ENCODE results near the gene CRY2. TPM values are rescaled to one million over a fixed set of nuclear protein-coding genes. Genes with fewer than 3 reads are reported as not detected.
"Not testable (repeated sequence)": the region's sequence is repeated elsewhere in the genome, so short reads cannot be mapped to it uniquely, and the experiment has no call there.

CRY2 gene
- total RNA-seq, 4 donors from 2014 or later = 5.6 to 21.0 (median 13.4) TPM

DNA sequence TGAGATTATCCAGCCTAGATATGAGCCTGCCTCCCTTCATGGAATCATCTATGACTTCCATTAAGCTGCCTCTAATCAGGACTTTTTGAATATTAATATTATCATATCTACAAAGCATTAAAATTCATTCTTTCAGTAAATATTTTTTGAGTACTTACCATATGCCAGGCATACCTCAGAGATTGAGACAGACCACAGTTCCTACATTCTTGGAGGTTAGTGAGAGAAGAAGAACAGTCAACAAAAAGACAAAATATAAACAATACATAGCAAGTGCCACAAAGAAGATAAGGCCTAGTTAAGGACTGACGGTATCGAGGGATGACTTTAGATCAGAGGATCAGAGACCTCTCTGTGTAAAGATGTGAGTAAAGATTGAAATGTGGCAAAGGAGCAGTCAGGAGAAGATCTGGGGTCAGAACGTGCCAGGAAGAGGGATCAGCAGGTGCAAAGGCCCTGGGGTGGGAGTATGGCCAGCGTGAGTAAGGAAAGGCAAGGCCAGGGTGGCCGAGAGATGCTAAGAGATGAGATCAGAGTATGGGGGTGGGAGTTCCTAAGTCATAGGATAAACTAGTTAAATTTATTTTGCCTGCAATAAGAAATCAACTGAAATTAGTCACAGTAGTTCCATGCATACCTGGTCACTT, 26.9 kb upstream of the CRY2 start:
- Histone ChIP-seq H3K4me1 (no peaks in the 10 kb centered on the region), H3K4me3 (no peak overlapping the region), H3K36me3 (no peaks in the 10 kb centered on the region), H3K27ac (no peak overlapping the region), H3K9me3 (no peaks in the 10 kb centered on the region), H3K27me3 (no peaks in the 10 kb centered on the region)
- no peak for DNase-seq
- WGBS, 2 donors = 88 to 90% methylated on average over 5 of the region's 5 CpGs
- intact Hi-C loops (cut with DNase I) = no loop called here
- TF ChIP-seq, protein P1, sequence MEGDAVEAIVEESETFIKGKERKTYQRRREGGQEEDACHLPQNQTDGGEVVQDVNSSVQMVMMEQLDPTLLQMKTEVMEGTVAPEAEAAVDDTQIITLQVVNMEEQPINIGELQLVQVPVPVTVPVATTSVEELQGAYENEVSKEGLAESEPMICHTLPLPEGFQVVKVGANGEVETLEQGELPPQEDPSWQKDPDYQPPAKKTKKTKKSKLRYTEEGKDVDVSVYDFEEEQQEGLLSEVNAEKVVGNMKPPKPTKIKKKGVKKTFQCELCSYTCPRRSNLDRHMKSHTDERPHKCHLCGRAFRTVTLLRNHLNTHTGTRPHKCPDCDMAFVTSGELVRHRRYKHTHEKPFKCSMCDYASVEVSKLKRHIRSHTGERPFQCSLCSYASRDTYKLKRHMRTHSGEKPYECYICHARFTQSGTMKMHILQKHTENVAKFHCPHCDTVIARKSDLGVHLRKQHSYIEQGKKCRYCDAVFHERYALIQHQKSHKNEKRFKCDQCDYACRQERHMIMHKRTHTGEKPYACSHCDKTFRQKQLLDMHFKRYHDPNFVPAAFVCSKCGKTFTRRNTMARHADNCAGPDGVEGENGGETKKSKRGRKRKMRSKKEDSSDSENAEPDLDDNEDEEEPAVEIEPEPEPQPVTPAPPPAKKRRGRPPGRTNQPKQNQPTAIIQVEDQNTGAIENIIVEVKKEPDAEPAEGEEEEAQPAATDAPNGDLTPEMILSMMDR (IDR thresholded peaks at IDR 0.05) = no peak
- no peak for TF ChIP-seq POLR2A (IDR thresholded peaks at IDR 0.05)

DNA sequence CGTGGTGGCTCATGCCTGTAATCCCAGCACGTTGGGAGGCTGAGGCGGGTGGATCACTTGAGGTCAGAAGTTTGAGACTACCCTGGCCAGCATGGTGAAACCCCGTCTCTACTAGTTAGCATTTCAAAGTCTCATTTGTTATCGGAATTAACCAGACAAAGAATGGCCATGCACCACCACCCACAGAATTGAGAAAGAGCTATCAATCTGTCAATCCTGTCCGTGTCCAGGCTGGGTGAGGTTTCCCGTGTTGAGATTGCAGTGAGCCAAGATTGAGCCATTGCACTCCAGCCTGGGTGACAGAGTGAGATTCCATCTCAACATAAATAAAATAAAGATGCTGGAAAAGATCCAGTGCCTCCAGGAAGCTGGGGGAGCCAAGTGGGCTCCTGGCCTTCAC, 20.8 kb upstream of the CRY2 start:
- H3K27ac ChIP-seq; H3K9me3 ChIP-seq; H3K4me1 ChIP-seq; DNase-seq; H3K36me3 ChIP-seq; intact Hi-C loops (cut with DNase I); H3K4me3 ChIP-seq: not testable (repeated sequence)
- 0 to 21% methylated on average over 1 to 4 of the region's 7 CpGs for WGBS, 2 donors
- H3K27me3 ChIP-seq = peaks cover 0 to 26% (median 0%) of the 10 kb centered on the region in 4 donors

DNA sequence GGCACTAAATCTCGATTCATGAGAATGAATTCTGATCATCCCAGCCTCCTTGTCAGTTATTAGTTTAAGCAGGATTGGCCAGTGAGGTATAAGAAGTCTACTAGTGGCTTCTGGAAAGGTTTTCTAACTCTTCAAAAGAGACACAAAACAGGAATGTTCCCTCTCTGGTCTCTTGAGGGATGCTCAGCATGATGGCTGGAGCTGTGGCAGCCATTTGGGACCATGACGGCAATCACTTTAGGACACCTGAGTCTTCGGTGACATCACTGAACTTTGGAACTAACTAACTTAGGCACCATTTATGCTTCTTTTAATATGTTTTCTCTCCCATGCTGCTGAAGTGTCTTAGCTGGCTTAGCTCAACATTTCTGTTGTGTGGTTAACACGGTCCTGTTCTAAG, 20.2 kb upstream of the CRY2 start:
- H3K9me3 ChIP-seq = peaks cover 0 to 3% (median 0%) of the 10 kb centered on the region in 3 donors
- H3K36me3 ChIP-seq = no peaks in the 10 kb centered on the region
- intact Hi-C loops (cut with DNase I) = no loop called here

DNA sequence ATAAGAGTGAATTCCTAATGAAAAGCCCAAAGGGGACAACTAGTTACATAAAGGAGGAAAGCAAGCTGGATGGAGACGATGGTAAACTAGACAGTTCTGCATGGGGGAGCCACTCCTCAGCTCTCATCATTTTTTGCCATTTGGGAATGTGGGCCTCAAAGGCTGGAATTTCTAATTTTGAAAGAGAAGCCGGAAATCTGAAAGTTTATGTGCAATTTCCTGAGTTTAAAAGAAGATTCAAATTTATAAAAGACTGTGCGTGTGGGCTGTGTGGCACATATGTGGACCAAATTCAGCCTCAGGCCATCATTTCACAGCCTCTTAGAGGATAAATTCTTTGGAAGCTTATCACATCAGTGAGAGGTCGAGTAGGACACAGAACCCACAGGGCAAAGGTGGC, 18.3 kb upstream of the CRY2 start:
- intact Hi-C loops (cut with DNase I) = no loop called here
- TF ChIP-seq, protein P1 (IDR thresholded peaks at IDR 0.05) = no peak
- Histone ChIP-seq H3K4me3 (no peak overlapping the region), H3K9me3 (peaks cover 0 to 3% (median 0%) of the 10 kb centered on the region in 3 donors), H3K4me1 (no peaks in the 10 kb centered on the region), H3K36me3 (no peaks in the 10 kb centered on the region), H3K27ac (no peak overlapping the region), H3K27me3 (peaks cover 0 to 26% (median 0%) of the 10 kb centered on the region in 4 donors)
- 64 to 68% methylated on average over 4 of the region's 4 CpGs for WGBS, 2 donors
- DNase-seq = no peak

More for the DNA sequence above, 20.2 kb upstream of the CRY2 start:
- WGBS, 2 donors = 86% methylated on average over 4 of the region's 4 CpGs
- Histone ChIP-seq H3K27ac (no peak overlapping the region), H3K27me3 (peaks cover 0 to 26% (median 0%) of the 10 kb centered on the region in 4 donors), H3K4me3 (no peak overlapping the region), H3K4me1 (no peaks in the 10 kb centered on the region)
- DNase-seq = no peak
- no peak for TF ChIP-seq POLR2A (IDR thresholded peaks at IDR 0.05)
- TF ChIP-seq, protein P1 (IDR thresholded peaks at IDR 0.05) = no peak

DNA sequence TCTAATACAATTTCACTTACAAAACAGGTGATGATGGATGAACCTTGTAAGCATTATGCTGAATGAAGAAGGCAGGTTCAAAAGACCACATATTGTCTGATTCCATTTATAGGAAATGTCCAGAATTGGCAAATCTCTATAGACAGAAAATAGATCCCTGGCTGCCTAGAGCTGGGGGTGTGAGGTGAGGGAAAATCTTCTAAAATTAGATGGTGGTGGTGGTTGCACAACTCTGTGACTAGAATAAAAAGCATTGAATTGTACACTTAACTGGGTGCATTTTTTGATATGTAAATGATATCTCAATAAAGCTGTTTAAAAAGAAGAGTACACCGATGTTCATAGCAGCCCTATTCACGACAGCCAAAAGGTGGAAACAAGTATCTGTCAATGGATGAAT, 16.7 kb upstream of the CRY2 start:
- WGBS, 2 donors = 83 to 89% methylated on average over 2 of the region's 2 CpGs
- H3K4me1 ChIP-seq = no peaks in the 10 kb centered on the region
- intact Hi-C loops (cut with DNase I) = no loop called here
- no peak overlapping the region for H3K27ac ChIP-seq
- H3K9me3 ChIP-seq = peaks cover 0 to 3% (median 0%) of the 10 kb centered on the region in 3 donors
- H3K36me3 ChIP-seq = no peaks in the 10 kb centered on the region
- no peak for DNase-seq
- no peak overlapping the region for H3K4me3 ChIP-seq
- peaks cover 0 to 26% (median 0%) of the 10 kb centered on the region in 4 donors for H3K27me3 ChIP-seq
- TF ChIP-seq, protein P1 (IDR thresholded peaks at IDR 0.05) = no peak
- TF ChIP-seq POLR2A (IDR thresholded peaks at IDR 0.05) = no peak

Data from esophagus squamous epithelium (tissue), 5 donors.